ENCODE results near the gene BCLAF1. TPM values are rescaled to one million over a fixed set of nuclear protein-coding genes. Genes with fewer than 3 reads are reported as not detected.

BCLAF1 gene
- total and polyA plus RNA-seq, 9 of the 15 experiments (the other 6 are each of a cell fraction or from before 2014, with no cell fraction given) = 65.4 to 286 (median 165) TPM

DNA sequence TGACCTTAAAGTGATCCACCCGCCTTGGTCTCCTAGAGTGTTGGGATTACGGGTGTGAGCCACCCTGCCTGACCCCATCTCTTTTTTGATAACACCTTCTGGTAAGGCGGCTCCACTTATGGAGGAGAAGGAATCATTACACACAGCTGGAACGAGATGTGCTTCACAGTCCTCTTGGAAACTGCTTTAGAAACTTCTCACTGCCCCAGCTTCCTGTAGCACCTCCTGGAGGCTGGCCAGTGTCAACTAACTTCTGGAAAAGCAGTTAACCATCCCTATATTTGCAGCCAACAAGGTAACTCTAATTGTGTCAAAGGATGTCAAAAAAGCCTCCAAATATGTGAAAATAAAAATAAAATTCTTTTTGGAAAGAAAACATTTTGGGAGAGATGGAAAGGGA is 48.8 kb upstream of the BCLAF1 start (continued):
- TF ChIP-seq, protein P1, sequence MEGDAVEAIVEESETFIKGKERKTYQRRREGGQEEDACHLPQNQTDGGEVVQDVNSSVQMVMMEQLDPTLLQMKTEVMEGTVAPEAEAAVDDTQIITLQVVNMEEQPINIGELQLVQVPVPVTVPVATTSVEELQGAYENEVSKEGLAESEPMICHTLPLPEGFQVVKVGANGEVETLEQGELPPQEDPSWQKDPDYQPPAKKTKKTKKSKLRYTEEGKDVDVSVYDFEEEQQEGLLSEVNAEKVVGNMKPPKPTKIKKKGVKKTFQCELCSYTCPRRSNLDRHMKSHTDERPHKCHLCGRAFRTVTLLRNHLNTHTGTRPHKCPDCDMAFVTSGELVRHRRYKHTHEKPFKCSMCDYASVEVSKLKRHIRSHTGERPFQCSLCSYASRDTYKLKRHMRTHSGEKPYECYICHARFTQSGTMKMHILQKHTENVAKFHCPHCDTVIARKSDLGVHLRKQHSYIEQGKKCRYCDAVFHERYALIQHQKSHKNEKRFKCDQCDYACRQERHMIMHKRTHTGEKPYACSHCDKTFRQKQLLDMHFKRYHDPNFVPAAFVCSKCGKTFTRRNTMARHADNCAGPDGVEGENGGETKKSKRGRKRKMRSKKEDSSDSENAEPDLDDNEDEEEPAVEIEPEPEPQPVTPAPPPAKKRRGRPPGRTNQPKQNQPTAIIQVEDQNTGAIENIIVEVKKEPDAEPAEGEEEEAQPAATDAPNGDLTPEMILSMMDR (IDR thresholded peaks at IDR 0.05 in 2 of 3, conservative IDR thresholded peaks at IDR 0.05 in 1 of 3; ENCODE audit: insufficient read depth in 2 of 3, low read depth in 1 of 3, low read length in 3 of 3) = peak; percentile 42 to 49 (median 48); a peak in 3 of 6 replicates
- no peak for TF ChIP-seq COPS2 (conservative IDR thresholded peaks at IDR 0.05)
- TF ChIP-seq ZNF764 (CRISPR knock-in tag; IDR thresholded peaks at IDR 0.05; ENCODE audit: low read depth) = 0 out of 2 replicates have a peak, but pooled peaks have one; percentile 47
- TF ChIP-seq MEF2D (tag; conservative IDR thresholded peaks at IDR 0.05; ENCODE audit: low read depth) = no peak
- no peak for TF ChIP-seq SOX6 (IDR thresholded peaks at IDR 0.05)
- TF ChIP-seq, protein P2, sequence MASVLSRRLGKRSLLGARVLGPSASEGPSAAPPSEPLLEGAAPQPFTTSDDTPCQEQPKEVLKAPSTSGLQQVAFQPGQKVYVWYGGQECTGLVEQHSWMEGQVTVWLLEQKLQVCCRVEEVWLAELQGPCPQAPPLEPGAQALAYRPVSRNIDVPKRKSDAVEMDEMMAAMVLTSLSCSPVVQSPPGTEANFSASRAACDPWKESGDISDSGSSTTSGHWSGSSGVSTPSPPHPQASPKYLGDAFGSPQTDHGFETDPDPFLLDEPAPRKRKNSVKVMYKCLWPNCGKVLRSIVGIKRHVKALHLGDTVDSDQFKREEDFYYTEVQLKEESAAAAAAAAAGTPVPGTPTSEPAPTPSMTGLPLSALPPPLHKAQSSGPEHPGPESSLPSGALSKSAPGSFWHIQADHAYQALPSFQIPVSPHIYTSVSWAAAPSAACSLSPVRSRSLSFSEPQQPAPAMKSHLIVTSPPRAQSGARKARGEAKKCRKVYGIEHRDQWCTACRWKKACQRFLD (CRISPR knock-in tag; IDR thresholded peaks at IDR 0.05) = no peak

DNA sequence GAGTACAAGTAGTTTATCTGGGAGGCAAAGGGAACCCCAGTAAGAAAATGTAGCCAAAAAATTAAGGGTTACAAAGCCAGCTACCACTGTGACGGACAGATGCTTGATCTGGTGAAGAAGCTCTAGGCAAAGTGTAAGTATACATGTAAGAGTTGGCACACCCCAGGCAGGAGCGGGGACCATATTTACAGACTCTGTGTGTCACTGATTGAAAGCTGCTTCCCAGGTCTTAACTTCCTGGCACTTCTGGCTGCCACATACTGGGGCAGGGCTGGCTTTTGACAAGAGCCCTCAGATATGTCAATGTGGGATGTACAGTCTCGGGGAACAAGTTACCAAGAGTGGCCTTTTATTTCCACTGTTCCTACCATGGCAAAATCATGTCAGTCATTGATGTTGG is 48.0 kb upstream of the BCLAF1 start:
- no TSS peak for BruUV-seq (replicated peaks)
- Histone ChIP-seq H3K9me1 (ENCODE audit: control insufficient read depth, insufficient read depth, low read length) (no peaks in the 10 kb centered on the region), H4K20me1 (replicated peaks; ENCODE audit: control insufficient read depth, insufficient read depth, low read length) (no peaks in the 10 kb centered on the region), H3K4me2 (ENCODE audit: insufficient read depth, low read length) (no peak overlapping the region), H3K9me3 (replicated peaks; ENCODE audit: control insufficient read depth, insufficient read depth, low read depth, low read length) (no peaks in the 10 kb centered on the region), H3K79me2 (ENCODE audit: control insufficient read depth, insufficient read depth, low read length) (no peaks in the 10 kb centered on the region), H3K9ac (ENCODE audit: insufficient read depth in 1 of 2, low read depth in 2 of 2, low read length in 2 of 2) (no peak overlapping the region), H3K4me1 (replicated peaks in 1 of 2; ENCODE audit: control insufficient read depth in 2 of 2, insufficient read depth in 2 of 2, low read length in 2 of 2) (peaks cover 11 to 21% of the 10 kb centered on the region in 2 experiments; a peak in 4 of 5 replicates), H3K4me3 (no peak overlapping the region), H3K27me3 (ENCODE audit: control insufficient read depth in 2 of 2, insufficient read depth in 2 of 2, low read length in 2 of 2) (peaks cover 3 to 23% of the 10 kb centered on the region in 2 experiments), H2AFZ (ENCODE audit: low read depth, low read length) (no peak overlapping the region), H3K36me3 (ENCODE audit: control insufficient read depth, insufficient read depth, low read length) (no peaks in the 10 kb centered on the region), H3K27ac (ENCODE audit: extremely low read depth, low read depth, low read length) (no peak overlapping the region)
- FAIRE-seq (no peak), DNase-seq (ENCODE audit: extremely low read depth in 1 of 4, low spot score in 3 of 4) (no peak), ATAC-seq (no peak)
- CTCF ChIA-PET (ENCODE audit: low intra/inter-chr PET ratio) = no interaction called here
- whole genome bisulfite sequencing (ENCODE audit: insufficient coverage, low coverage, missing lambda C conversion rate) = 31% methylated on average over 3 of the region's 3 CpGs
- POLR2A ChIA-PET = interaction anchor here (0.7 to 1.8 kb wide), 4 partner anchors 14 to 667 kb away, joined by 3 to 5 read pairs (median 4); no protein-coding TSS in a partner anchor
- in situ Hi-C loops (cut with MboI) = loop anchor here (25.0 kb wide), 1 partner anchor 200 kb away; no protein-coding TSS in a partner anchor
- intact Hi-C loops (cut with micrococcal nuclease) = no loop called here
- TF ChIP-seq TOE1 (IDR thresholded peaks at IDR 0.05; ENCODE audit: borderline replicate concordance) (no peak), TOE1 (CRISPR knock-in tag; IDR thresholded peaks at IDR 0.05; ENCODE audit: borderline replicate concordance, low read depth) (no peak), CHD2 (IDR thresholded peaks at IDR 0.05; ENCODE audit: low read depth, low read length) (no peak), HDAC2 (IDR thresholded peaks at IDR 0.05) (no peak), TAL1 (IDR thresholded peaks at IDR 0.05) (no peak)
- TF ChIP-seq, protein P3, sequence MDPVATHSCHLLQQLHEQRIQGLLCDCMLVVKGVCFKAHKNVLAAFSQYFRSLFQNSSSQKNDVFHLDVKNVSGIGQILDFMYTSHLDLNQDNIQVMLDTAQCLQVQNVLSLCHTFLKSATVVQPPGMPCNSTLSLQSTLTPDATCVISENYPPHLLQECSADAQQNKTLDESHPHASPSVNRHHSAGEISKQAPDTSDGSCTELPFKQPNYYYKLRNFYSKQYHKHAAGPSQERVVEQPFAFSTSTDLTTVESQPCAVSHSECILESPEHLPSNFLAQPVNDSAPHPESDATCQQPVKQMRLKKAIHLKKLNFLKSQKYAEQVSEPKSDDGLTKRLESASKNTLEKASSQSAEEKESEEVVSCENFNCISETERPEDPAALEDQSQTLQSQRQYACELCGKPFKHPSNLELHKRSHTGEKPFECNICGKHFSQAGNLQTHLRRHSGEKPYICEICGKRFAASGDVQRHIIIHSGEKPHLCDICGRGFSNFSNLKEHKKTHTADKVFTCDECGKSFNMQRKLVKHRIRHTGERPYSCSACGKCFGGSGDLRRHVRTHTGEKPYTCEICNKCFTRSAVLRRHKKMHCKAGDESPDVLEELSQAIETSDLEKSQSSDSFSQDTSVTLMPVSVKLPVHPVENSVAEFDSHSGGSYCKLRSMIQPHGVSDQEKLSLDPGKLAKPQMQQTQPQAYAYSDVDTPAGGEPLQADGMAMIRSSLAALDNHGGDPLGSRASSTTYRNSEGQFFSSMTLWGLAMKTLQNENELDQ (CRISPR knock-in tag; IDR thresholded peaks at IDR 0.05; ENCODE audit: borderline replicate concordance) = no peak
- TF ChIP-seq, protein P4, sequence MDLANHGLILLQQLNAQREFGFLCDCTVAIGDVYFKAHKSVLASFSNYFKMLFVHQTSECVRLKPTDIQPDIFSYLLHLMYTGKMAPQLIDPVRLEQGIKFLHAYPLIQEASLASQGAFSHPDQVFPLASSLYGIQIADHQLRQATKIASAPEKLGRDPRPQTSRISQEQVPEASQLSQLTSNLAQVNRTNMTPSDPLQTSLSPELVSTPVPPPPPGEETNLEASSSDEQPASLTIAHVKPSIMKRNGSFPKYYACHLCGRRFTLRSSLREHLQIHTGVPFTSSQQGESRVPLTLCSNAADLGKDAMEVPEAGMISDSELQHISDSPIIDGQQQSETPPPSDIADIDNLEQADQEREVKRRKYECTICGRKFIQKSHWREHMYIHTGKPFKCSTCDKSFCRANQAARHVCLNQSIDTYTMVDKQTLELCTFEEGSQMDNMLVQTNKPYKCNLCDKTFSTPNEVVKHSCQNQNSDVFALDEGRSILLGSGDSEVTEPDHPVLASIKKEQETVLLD (IDR thresholded peaks at IDR 0.05) = no peak
